ENCODE results near the gene GNGT1.

Gene GNGT1

DNA sequence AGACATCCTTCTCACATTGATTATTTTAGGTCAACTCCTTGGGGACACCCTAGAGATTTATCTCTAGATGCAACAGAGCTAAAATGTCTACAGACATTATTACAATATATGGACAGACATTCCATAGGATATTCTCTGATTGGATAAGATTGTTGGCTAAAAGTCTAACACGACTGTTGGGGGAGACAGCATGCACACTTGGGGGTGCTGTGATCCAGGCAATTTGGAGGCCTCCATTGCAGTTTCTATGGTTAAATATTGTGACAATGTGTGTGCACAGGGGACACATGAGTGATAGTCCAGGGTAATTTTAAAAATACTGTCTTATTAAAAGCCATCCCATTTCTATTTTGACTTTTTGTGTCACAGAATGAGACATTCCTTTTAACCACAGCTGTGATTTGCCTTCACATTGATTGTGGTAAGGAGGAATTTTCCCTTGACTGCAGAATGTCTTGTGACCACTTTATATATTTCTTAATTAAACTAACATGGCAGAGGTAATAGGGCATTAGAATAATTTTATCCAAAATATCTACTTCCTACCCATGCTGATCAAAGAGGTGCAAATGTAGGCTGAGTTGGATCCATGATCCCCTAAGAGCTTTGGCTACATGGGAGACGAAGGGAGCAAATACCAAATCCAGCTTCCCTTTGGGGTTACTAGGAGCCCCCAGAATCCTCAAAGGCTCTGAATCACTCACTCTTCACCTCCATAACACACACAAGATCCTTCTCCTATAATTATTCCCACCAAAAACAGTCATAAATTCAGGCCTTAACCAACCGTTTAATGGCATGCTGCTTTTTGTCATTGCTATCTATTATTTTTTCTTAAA is 23.1 kb upstream of the GNGT1 start:
- no peak overlapping the region for H3K4me3 ChIP-seq (replicated peaks; ENCODE audit: insufficient read depth, low read length)
- no peak for TF ChIP-seq REST (IDR thresholded peaks at IDR 0.05; ENCODE audit: insufficient replicate concordance, low read depth)
- no peak for TF ChIP-seq GABPA (IDR thresholded peaks at IDR 0.05; ENCODE audit: low read depth)
- no peak for TF ChIP-seq POLR2AphosphoS5 (IDR thresholded peaks at IDR 0.05; ENCODE audit: low read depth)
- TF ChIP-seq SPI1 (IDR thresholded peaks at IDR 0.05; ENCODE audit: borderline replicate concordance, low read depth) = no peak
- TF ChIP-seq, protein P1, sequence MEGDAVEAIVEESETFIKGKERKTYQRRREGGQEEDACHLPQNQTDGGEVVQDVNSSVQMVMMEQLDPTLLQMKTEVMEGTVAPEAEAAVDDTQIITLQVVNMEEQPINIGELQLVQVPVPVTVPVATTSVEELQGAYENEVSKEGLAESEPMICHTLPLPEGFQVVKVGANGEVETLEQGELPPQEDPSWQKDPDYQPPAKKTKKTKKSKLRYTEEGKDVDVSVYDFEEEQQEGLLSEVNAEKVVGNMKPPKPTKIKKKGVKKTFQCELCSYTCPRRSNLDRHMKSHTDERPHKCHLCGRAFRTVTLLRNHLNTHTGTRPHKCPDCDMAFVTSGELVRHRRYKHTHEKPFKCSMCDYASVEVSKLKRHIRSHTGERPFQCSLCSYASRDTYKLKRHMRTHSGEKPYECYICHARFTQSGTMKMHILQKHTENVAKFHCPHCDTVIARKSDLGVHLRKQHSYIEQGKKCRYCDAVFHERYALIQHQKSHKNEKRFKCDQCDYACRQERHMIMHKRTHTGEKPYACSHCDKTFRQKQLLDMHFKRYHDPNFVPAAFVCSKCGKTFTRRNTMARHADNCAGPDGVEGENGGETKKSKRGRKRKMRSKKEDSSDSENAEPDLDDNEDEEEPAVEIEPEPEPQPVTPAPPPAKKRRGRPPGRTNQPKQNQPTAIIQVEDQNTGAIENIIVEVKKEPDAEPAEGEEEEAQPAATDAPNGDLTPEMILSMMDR (IDR thresholded peaks at IDR 0.05; ENCODE audit: insufficient read depth, low read length) = no peak
- DNase-seq (ENCODE audit: low read depth in 1 of 2, low spot score in 1 of 2) = no peak

GRCh38 chr7:93883917-93884345 is 22.4 kb upstream of the GNGT1 start:
- Histone ChIP-seq H3K27ac (replicated peaks) (no peak overlapping the region), H3K27me3 (ENCODE audit: insufficient read depth, poor library complexity, severe bottlenecking) (peaks cover under 1% of the 10 kb centered on the region), H3K4me3 (replicated peaks; ENCODE audit: insufficient read depth, low read length) (no peak overlapping the region)
- DNase-seq (ENCODE audit: low read depth in 1 of 2, low spot score in 1 of 2) = no peak
- no peak for TF ChIP-seq POLR2AphosphoS5 (IDR thresholded peaks at IDR 0.05; ENCODE audit: low read depth)
- TF ChIP-seq SPI1 (IDR thresholded peaks at IDR 0.05; ENCODE audit: borderline replicate concordance, low read depth) = no peak
- TF ChIP-seq REST (IDR thresholded peaks at IDR 0.05; ENCODE audit: insufficient replicate concordance, low read depth) = no peak
- TF ChIP-seq, protein P1 (IDR thresholded peaks at IDR 0.05; ENCODE audit: insufficient read depth, low read length) = no peak
- no peak for TF ChIP-seq GABPA (IDR thresholded peaks at IDR 0.05; ENCODE audit: low read depth)

More for the DNA sequence above, 23.1 kb upstream of the GNGT1 start:
- no peak overlapping the region for H3K27ac ChIP-seq (replicated peaks)
- H3K27me3 ChIP-seq (ENCODE audit: insufficient read depth, poor library complexity, severe bottlenecking) = no peaks in the 10 kb centered on the region

DNA sequence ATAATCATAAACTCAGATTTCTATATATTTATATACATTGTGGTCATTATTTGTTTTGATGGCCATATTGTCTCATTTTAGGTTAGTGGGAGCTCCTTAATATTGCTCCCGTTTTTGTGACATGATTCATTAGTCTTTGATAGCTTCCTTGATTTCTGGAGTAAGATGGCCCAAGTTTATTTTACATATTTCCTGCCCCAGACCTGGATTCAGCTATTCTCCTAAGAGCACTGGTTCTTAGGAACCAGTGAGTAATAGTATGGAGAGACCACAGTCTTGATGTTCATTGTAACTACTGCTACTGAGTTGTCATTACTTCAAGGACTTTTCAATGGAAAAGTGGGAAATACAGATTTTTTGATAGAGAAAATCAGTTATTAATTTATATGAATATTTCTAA is 21.8 kb upstream of the GNGT1 start:
- H3K27me3 ChIP-seq (ENCODE audit: insufficient read depth, poor library complexity, severe bottlenecking) = peaks cover 7% of the 10 kb centered on the region

More for the DNA sequence above, 21.8 kb upstream of the GNGT1 start:
- no peak overlapping the region for H3K4me3 ChIP-seq (replicated peaks; ENCODE audit: insufficient read depth, low read length)
- no peak for DNase-seq (ENCODE audit: low read depth in 1 of 2, low spot score in 1 of 2)
- TF ChIP-seq REST (IDR thresholded peaks at IDR 0.05; ENCODE audit: insufficient replicate concordance, low read depth) (no peak), POLR2AphosphoS5 (IDR thresholded peaks at IDR 0.05; ENCODE audit: low read depth) (no peak), SPI1 (IDR thresholded peaks at IDR 0.05; ENCODE audit: borderline replicate concordance, low read depth) (no peak), GABPA (IDR thresholded peaks at IDR 0.05; ENCODE audit: low read depth) (no peak)
- TF ChIP-seq, protein P1 (IDR thresholded peaks at IDR 0.05; ENCODE audit: insufficient read depth, low read length) = no peak
- no peak overlapping the region for H3K27ac ChIP-seq (replicated peaks)
